A549 (cell line): ENCODE measurements around the gene BAIAP3. TPM values are rescaled to one million over a fixed set of nuclear protein-coding genes. Genes with fewer than 3 reads are reported as not detected.

ENCODE experiments used
- ATAC-seq, 2 experiments: fragments of 200-7000 bp in 1 of 2; fragments of >200 bp in 1 of 2; cut with Nextera tagmentation in 1 of 2; cut with Tn5 transposase in 1 of 2; 3 replicates each; pipeline versions ENCODE4 v1.8.0 to v1.9.1; 2018 to 2020; ENCODE audit warnings: mild to moderate bottlenecking in 1 of 2, moderate library complexity in 1 of 2
- CTCF ChIA-PET: fragments of 300-600 bp; sonication (Branson Sonifier 250); formaldehyde crosslinking; extraction: SDS; loops from one replicate; lab custom pipeline; 2021; ENCODE audit warnings: antibody characterized with exemption, inconsistent platforms; lab: Yijun Ruan, JAX
- POLR2A ChIA-PET: fragments of 350-600 bp; formaldehyde crosslinking; extraction: SDS; loops from one replicate; lab custom pipeline; 2021; ENCODE audit warnings: antibody characterized with exemption, inconsistent platforms; lab: Yijun Ruan, JAX
- DNase-seq, 2 experiments: peaks; one replicate each; pipeline versions ENCODE4 v3.0.0 to v3.0.0-alpha.2; 2011 to 2016; ENCODE audit warnings: low read depth in 1 of 2, low spot score in 1 of 2
- FAIRE-seq: peaks from 2 replicates; lab custom pipeline; 2011; peaks lifted over from hg19 to GRCh38; lab: Jason Lieb, UNC
- H3K27ac ChIP-seq, 2 experiments: fragments of >200 bp; sonication (Bioruptor Twin); formaldehyde crosslinking; 3 replicates each; pipeline ENCODE4 v1.5.1; 2016 to 2017
- H3K4me1 ChIP-seq: fragments of >200 bp; sonication (Bioruptor Twin); formaldehyde crosslinking; 3 replicates; pipeline ENCODE4 v1.6.1; 2016
- H3K4me2 ChIP-seq: fragments of >200 bp; sonication (Bioruptor Twin); formaldehyde crosslinking; 3 replicates; pipeline ENCODE4 v1.6.1; 2016
- H3K4me3 ChIP-seq: fragments of >200 bp; sonication (Bioruptor Twin); formaldehyde crosslinking; 3 replicates; pipeline ENCODE4 v1.5.1; 2016
- H3K9me3 ChIP-seq: fragments of >200 bp; sonication (Bioruptor Twin); formaldehyde crosslinking; 3 replicates; pipeline ENCODE4 v1.6.1; 2016
- BHLHE40 ChIP-seq: IDR thresholded peaks from 2 replicates; pipeline ENCODE4 v1.6.1; 2012; ENCODE audit warnings: low read depth, low read length, inconsistent platforms
- CBX2 ChIP-seq: fragments of 200-600 bp; sonication (generic); IDR thresholded peaks from 2 replicates; pipeline ENCODE4 v1.6.1; 2016; ENCODE audit warnings: low read depth, mild to moderate bottlenecking, borderline replicate concordance
- CBX8 ChIP-seq: fragments of 200-600 bp; sonication (generic); IDR thresholded peaks from 2 replicates; pipeline ENCODE4 v1.6.1; 2016
- CEBPB ChIP-seq, 2 experiments: fragments of >200 bp in 1 of 2; sonication (Bioruptor Twin) in 1 of 2; formaldehyde crosslinking in 1 of 2; IDR thresholded peaks; 2 replicates each; pipeline ENCODE4 v1.6.1; 2012 to 2016
- EHMT2 ChIP-seq: fragments of 200-600 bp; sonication (generic); IDR thresholded peaks from 2 replicates; pipeline ENCODE4 v1.6.1; 2016; ENCODE audit warnings: antibody characterized with exemption, low read depth, mild to moderate bottlenecking, moderate library complexity
- FOSB ChIP-seq: fragments of 250-450 bp; sonication (Bioruptor Pico); IDR thresholded peaks from 2 replicates; pipeline ENCODE4 v1.5.0; 2020; ENCODE audit warnings: mild to moderate bottlenecking, moderate library complexity
- HOXA7 ChIP-seq: fragments of 250-450 bp; sonication (Bioruptor Pico); IDR thresholded peaks from 2 replicates; pipeline ENCODE4 v1.5.0; 2020; ENCODE audit warnings: mild to moderate bottlenecking, moderate library complexity
- JUN ChIP-seq, 2 experiments: fragments of >200 bp; sonication (Bioruptor Twin); formaldehyde crosslinking; IDR thresholded peaks; 2 replicates in 1 of 2; 3 replicates in 1 of 2; pipeline ENCODE4 v1.6.1; 2016 to 2017
- KDM1A ChIP-seq: fragments of 200-600 bp; sonication (generic); IDR thresholded peaks from 2 replicates; pipeline ENCODE4 v1.6.1; 2016; ENCODE audit warnings: low read depth, mild to moderate bottlenecking
- KDM5A ChIP-seq: fragments of 200-600 bp; sonication (generic); IDR thresholded peaks from 2 replicates; pipeline ENCODE4 v1.6.1; 2016; ENCODE audit warnings: antibody characterized with exemption, mild to moderate bottlenecking
- MAFK ChIP-seq: fragments of 450-650 bp; IDR thresholded peaks from 2 replicates; pipeline ENCODE4 v1.6.1; 2014; ENCODE audit not compliant: partially characterized antibody
- MYC ChIP-seq: IDR thresholded peaks from 2 replicates; pipeline ENCODE4 v1.6.1; 2012; ENCODE audit warnings: mild to moderate bottlenecking, inconsistent platforms, low read length, improper control_type of control experiment, borderline replicate concordance
- NR3C1 ChIP-seq: fragments of >200 bp; sonication (Bioruptor Twin); formaldehyde crosslinking; IDR thresholded peaks from 3 replicates; pipeline ENCODE4 v1.6.1; 2017
- PBX3 ChIP-seq: IDR thresholded peaks from 2 replicates; pipeline ENCODE4 v1.6.1; 2012
- RAD21 ChIP-seq, 2 experiments: fragments of >200 bp in 1 of 2; sonication (Bioruptor Twin) in 1 of 2; formaldehyde crosslinking in 1 of 2; IDR thresholded peaks in 1 of 2; conservative IDR thresholded peaks in 1 of 2; 2 replicates in 1 of 2; 3 replicates in 1 of 2; pipeline ENCODE4 v1.6.1; 2012 to 2018; ENCODE audit warnings: inconsistent platforms in 1 of 2
- RARB ChIP-seq: fragments of 250-450 bp; sonication (Bioruptor Pico); IDR thresholded peaks from 2 replicates; pipeline ENCODE4 v1.8.0; 2021; ENCODE audit warnings: mild to moderate bottlenecking, moderate library complexity
- ZC3H11A ChIP-seq: fragments of 450-650 bp; IDR thresholded peaks from 2 replicates; pipeline ENCODE4 v1.6.1; 2014; ENCODE audit warnings: antibody characterized with exemption, mild to moderate bottlenecking
- ZNF302 ChIP-seq: fragments of 250-450 bp; sonication (Bioruptor Pico); IDR thresholded peaks from 2 replicates; pipeline ENCODE4 v1.9.0; 2021; ENCODE audit warnings: inconsistent platforms, mild to moderate bottlenecking, moderate library complexity
- WGBS: methylation state at CpG from one replicate; pipeline ENCODE4 v1.1.6; 2017; ENCODE audit errors: missing lambda C conversion rate; 5-methylcytosine and 5-hydroxymethylcytosine counted together
- polyA plus RNA-seq, 4 experiments: library from polyadenylated mRNA; depleted of rRNA in 3 of 4; stranded (reverse); fragments of >200 nt; fragmentation: RNase III in 1 of 4; extraction: RNeasy Plus Mini Kit Qiagen cat#74134 plus additional on column Dnase treatment in 1 of 4; gene quantifications; 2 replicates in 3 of 4; 3 replicates in 1 of 4; pipeline ENCODE4 v1.2.3, GENCODE V29; 2011 to 2017
- TF ChIP-seq, protein P1 (sequence below): fragments of 200-600 bp; sonication (generic); IDR thresholded peaks from 2 replicates; pipeline ENCODE4 v1.6.1; 2016; ENCODE audit warnings: antibody characterized with exemption, mild to moderate bottlenecking, moderate library complexity
- TF ChIP-seq, protein P2 (sequence below): IDR thresholded peaks from 2 replicates; pipeline ENCODE4 v1.6.1; 2012

The BAIAP3 gene
- polyA plus RNA-seq, 2 of the 4 experiments (the other 2 are of a cell fraction): 0.31 to 0.32 TPM

GRCh38 chr16:1320658-1321240, 12.7 kb upstream of the BAIAP3 start:
- no peak for FAIRE-seq
- no peak overlapping the region for H3K27ac ChIP-seq
- H3K4me1 ChIP-seq: no peaks in the 10 kb centered on the region
- TF ChIP-seq RAD21 (conservative IDR thresholded peaks at IDR 0.05 in 1 of 2, IDR thresholded peaks at IDR 0.05 in 1 of 2) (no peak), KDM1A (no peak), RARB (no peak), ZNF302 (CRISPR knock-in tag) (no peak), MAFK (no peak), CBX8 (no peak), PBX3 (no peak)
- TF ChIP-seq, all 56 proteins: peak for 0
- Histone ChIP-seq H3K9me3 (no peaks in the 10 kb centered on the region), H3K4me3 (no peak overlapping the region), H3K4me2 (no peak overlapping the region)
- DNase-seq: no peak
- 98% methylated on average over 17 of the region's 22 CpGs for WGBS
- CTCF ChIA-PET: interaction anchor here (1.1 kb wide), 1 partner anchor 17 kb away, joined by 3 read pairs; no protein-coding TSS in a partner anchor
- POLR2A ChIA-PET: no interaction called here
- ATAC-seq: no peak

DNA sequence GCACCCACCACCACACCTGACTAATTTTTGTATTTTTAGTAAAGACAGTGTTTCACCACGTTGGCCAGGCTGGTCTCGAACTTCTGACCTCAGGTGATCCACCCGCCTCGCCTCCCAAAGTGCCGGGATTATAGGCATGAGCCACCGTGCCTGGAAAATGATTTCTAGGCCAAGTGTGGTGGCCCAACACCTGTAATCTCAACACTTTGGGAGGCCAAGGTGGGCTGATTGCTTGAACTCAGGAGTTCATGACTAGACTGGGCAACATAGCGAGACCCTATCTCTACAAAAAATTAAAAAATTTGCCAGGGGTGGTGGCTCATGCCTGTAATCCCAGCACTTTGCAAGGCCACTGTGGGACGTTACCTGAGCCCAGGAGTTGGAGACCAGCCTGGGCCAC, 11.0 kb upstream of the BAIAP3 start:
- ChIA-PET CTCF (interaction anchor here (0.6 to 6.1 kb wide), 2 partner anchors 15 to 971 kb away, joined by 3 to 44 read pairs; no protein-coding TSS in a partner anchor), POLR2A (no interaction called here)
- no peaks in the 10 kb centered on the region for H3K9me3 ChIP-seq
- TF ChIP-seq ZC3H11A (no peak), MYC (no peak), CBX2 (no peak)
- FAIRE-seq: no peak
- H3K27ac ChIP-seq: no peak overlapping the region
- 96% methylated on average over 8 of the region's 8 CpGs for WGBS
- no peak overlapping the region for H3K4me2 ChIP-seq
- no peaks in the 10 kb centered on the region for H3K4me1 ChIP-seq
- DNase-seq: no peak
- no peak overlapping the region for H3K4me3 ChIP-seq
- no peak for ATAC-seq

DNA sequence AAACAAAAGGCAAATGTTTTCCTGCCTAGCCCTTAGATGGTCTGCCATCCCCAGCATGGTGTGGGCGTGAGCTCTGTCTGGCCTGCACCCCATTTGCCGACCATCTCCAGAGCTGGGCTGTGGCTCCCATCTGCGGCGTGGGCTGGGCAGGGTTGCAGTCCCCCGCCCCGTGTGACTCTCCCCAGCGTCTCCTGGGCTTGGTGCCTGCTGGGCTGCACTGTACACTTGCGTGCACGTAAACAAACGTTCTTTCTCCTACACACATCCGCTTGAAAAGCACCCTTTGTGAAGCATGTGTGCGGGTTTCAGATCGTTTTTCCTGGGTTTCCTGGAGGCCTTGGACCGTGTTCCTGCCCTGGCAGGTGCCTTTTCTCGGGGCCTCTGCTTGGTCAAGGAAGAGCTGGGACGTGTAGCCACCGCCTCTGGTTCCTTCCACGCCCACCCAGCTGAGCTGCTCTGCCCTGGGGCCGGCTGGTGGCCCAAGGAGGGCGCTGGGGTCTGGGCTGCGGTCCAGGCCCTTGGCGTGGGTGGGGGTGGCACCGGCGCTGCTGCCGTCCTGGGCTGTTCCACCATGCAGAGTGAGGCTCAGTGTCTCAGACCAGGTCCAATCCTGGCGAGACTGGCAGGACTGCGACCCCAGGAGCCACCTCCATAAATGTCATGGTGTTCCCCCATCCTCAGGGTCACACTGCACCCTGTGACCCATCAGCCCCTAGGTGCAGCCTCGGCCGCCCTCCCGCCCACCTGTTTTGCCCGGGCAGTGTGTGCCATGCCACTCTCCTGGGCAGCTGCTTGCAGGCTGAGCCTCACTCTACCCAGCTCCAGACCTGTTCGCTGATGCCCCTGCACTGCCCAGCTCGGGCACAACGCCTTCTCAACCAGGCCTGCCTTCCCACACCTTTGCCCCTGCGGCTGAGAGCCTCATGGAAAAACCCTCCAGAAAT, 9.9 kb upstream of the BAIAP3 start:
- no peaks in the 10 kb centered on the region for H3K9me3 ChIP-seq
- DNase-seq: no peak
- no peak overlapping the region for H3K4me3 ChIP-seq
- peak in 1 of 2 experiments; percentile 5; a peak in 1 of 6 replicates for ATAC-seq
- TF ChIP-seq, protein P1, sequence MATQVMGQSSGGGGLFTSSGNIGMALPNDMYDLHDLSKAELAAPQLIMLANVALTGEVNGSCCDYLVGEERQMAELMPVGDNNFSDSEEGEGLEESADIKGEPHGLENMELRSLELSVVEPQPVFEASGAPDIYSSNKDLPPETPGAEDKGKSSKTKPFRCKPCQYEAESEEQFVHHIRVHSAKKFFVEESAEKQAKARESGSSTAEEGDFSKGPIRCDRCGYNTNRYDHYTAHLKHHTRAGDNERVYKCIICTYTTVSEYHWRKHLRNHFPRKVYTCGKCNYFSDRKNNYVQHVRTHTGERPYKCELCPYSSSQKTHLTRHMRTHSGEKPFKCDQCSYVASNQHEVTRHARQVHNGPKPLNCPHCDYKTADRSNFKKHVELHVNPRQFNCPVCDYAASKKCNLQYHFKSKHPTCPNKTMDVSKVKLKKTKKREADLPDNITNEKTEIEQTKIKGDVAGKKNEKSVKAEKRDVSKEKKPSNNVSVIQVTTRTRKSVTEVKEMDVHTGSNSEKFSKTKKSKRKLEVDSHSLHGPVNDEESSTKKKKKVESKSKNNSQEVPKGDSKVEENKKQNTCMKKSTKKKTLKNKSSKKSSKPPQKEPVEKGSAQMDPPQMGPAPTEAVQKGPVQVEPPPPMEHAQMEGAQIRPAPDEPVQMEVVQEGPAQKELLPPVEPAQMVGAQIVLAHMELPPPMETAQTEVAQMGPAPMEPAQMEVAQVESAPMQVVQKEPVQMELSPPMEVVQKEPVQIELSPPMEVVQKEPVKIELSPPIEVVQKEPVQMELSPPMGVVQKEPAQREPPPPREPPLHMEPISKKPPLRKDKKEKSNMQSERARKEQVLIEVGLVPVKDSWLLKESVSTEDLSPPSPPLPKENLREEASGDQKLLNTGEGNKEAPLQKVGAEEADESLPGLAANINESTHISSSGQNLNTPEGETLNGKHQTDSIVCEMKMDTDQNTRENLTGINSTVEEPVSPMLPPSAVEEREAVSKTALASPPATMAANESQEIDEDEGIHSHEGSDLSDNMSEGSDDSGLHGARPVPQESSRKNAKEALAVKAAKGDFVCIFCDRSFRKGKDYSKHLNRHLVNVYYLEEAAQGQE: no peak
- TF ChIP-seq JUN (IDR thresholded peaks at IDR 0.05): no peak
- TF ChIP-seq, protein P2, sequence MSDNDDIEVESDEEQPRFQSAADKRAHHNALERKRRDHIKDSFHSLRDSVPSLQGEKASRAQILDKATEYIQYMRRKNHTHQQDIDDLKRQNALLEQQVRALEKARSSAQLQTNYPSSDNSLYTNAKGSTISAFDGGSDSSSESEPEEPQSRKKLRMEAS: no peak
- no peak for TF ChIP-seq BHLHE40
- no peak for TF ChIP-seq FOSB
- no peak for TF ChIP-seq EHMT2
- no peak for TF ChIP-seq KDM5A
- TF ChIP-seq HOXA7 (CRISPR knock-in tag): no peak
- TF ChIP-seq CEBPB (IDR thresholded peaks at IDR 0.05): no peak
- TF ChIP-seq ZNF302 (CRISPR knock-in tag): no peak
- no peak for TF ChIP-seq NR3C1
- TF ChIP-seq KDM1A: no peak
- TF ChIP-seq, all 56 proteins: peak for 0
- no peaks in the 10 kb centered on the region for H3K4me1 ChIP-seq
- no peak overlapping the region for H3K4me2 ChIP-seq
- no peak for FAIRE-seq
- 91% methylated on average over 33 of the region's 35 CpGs for WGBS
- ChIA-PET CTCF (interaction anchor here (1.2 to 6.1 kb wide), 4 partner anchors 9 to 40 kb away, joined by 3 to 44 read pairs (median 4); partner anchors contain the start of gene BAIAP3), POLR2A (no interaction called here)
- no peak overlapping the region for H3K27ac ChIP-seq
